Trophoblast cell (in vitro differentiated cells and primary cell): ENCODE results near the gene SS18L1.
"Not testable (repeated sequence)": the region's sequence is repeated elsewhere in the genome, so short reads cannot be mapped to it uniquely, and the experiment has no call there.

ENCODE experiments used
- DNase-seq, 2 donors: peaks; one replicate each; pipeline ENCODE4 v3.0.0-alpha.2; 2016
- H2AFZ ChIP-seq: 2 replicates; pipeline ENCODE4 v1.6.1; 2013; ENCODE audit warnings: low read length, moderate library complexity, mild to moderate bottlenecking; ENCODE audit not compliant: insufficient read depth, poor library complexity
- H2AK5ac ChIP-seq: 2 replicates; pipeline ENCODE4 v1.6.1; 2013; ENCODE audit warnings: mild to moderate bottlenecking, low read length
- H2BK120ac ChIP-seq: 2 replicates; pipeline ENCODE4 v1.6.1; 2013; ENCODE audit warnings: low read length, mild to moderate bottlenecking, moderate library complexity; ENCODE audit not compliant: insufficient read depth, poor library complexity
- H2BK12ac ChIP-seq: 2 replicates; pipeline ENCODE4 v1.6.1; 2013; ENCODE audit warnings: mild to moderate bottlenecking, low read length, moderate library complexity
- H2BK5ac ChIP-seq: 2 replicates; pipeline ENCODE4 v1.6.1; 2013; ENCODE audit warnings: low read length, low read depth, moderate library complexity, mild to moderate bottlenecking; ENCODE audit not compliant: poor library complexity
- H3K14ac ChIP-seq: 2 replicates; pipeline ENCODE4 v1.6.1; 2013; ENCODE audit warnings: mild to moderate bottlenecking, low read length
- H3K18ac ChIP-seq: 2 replicates; pipeline ENCODE4 v1.6.1; 2013; ENCODE audit warnings: mild to moderate bottlenecking, low read length
- H3K23ac ChIP-seq: 2 replicates; pipeline ENCODE4 v1.6.1; 2013; ENCODE audit warnings: low read length
- H3K27ac ChIP-seq: 2 replicates; pipeline ENCODE4 v1.5.1; 2013; ENCODE audit warnings: low read depth, mild to moderate bottlenecking, inconsistent platforms, low read length, moderate library complexity
- H3K27me3 ChIP-seq: 2 replicates; pipeline ENCODE4 v1.6.1; 2013; ENCODE audit warnings: inconsistent platforms, mild to moderate bottlenecking, low read length, moderate library complexity; ENCODE audit not compliant: insufficient read depth
- H3K36me3 ChIP-seq, 2 experiments: 1 replicate in 1 of 2; 2 replicates in 1 of 2; pipeline ENCODE4 v1.6.1; 2013; ENCODE audit warnings: low read length in 2 of 2, mild to moderate bottlenecking in 2 of 2, moderate library complexity in 1 of 2; ENCODE audit not compliant: insufficient read depth in 2 of 2, control insufficient read depth in 1 of 2
- H3K4ac ChIP-seq: 2 replicates; pipeline ENCODE4 v1.6.1; 2013; ENCODE audit warnings: low read depth, mild to moderate bottlenecking, low read length, moderate library complexity
- H3K4me1 ChIP-seq, 2 experiments: 1 replicate in 1 of 2; 2 replicates in 1 of 2; pipeline ENCODE4 v1.6.1; 2013; ENCODE audit warnings: low read length in 2 of 2, mild to moderate bottlenecking in 2 of 2, moderate library complexity in 1 of 2; ENCODE audit not compliant: insufficient read depth in 2 of 2, control insufficient read depth in 1 of 2
- H3K4me2 ChIP-seq: 2 replicates; pipeline ENCODE4 v1.6.1; 2013; ENCODE audit warnings: inconsistent platforms, mild to moderate bottlenecking, low read length, moderate library complexity
- H3K4me3 ChIP-seq: 2 replicates; pipeline ENCODE4 v1.5.1; 2013; ENCODE audit warnings: mild to moderate bottlenecking, low read depth, low read length, inconsistent platforms
- H3K79me1 ChIP-seq: one replicate; pipeline ENCODE4 v1.6.1; 2013; ENCODE audit warnings: low read length
- H3K79me2 ChIP-seq: 2 replicates; pipeline ENCODE4 v1.6.1; 2013; ENCODE audit warnings: low read length, mild to moderate bottlenecking; ENCODE audit not compliant: control insufficient read depth, insufficient read depth, poor library complexity
- H3K9ac ChIP-seq: 2 replicates; pipeline ENCODE4 v1.6.1; 2013; ENCODE audit warnings: mild to moderate bottlenecking, low read length
- H3K9me3 ChIP-seq: 2 replicates; pipeline ENCODE4 v1.6.1; 2013; ENCODE audit warnings: low read depth, mild to moderate bottlenecking, control low read depth, inconsistent platforms, low read length; ENCODE audit not compliant: insufficient read depth
- H4K12ac ChIP-seq: 2 replicates; pipeline ENCODE4 v1.6.1; 2013; ENCODE audit warnings: low read depth, mild to moderate bottlenecking, low read length, moderate library complexity
- H4K8ac ChIP-seq: 2 replicates; pipeline ENCODE4 v1.6.1; 2013; ENCODE audit warnings: low read depth, mild to moderate bottlenecking, low read length, moderate library complexity
- H4K91ac ChIP-seq: one replicate; pipeline ENCODE4 v1.6.1; 2013; ENCODE audit warnings: low read depth, mild to moderate bottlenecking, low read length, moderate library complexity
- WGBS: extraction: QIAGEN DNeasy Blood & Tissue Kit; methylation state at CpG from one replicate; pipeline ENCODE4 v1.1.7; 2013; ENCODE audit warnings: missing lambda C conversion rate; ENCODE audit not compliant: insufficient read length, insufficient coverage; ENCODE audit errors: extremely low coverage; 5-methylcytosine and 5-hydroxymethylcytosine counted together

Gene SS18L1

DNA sequence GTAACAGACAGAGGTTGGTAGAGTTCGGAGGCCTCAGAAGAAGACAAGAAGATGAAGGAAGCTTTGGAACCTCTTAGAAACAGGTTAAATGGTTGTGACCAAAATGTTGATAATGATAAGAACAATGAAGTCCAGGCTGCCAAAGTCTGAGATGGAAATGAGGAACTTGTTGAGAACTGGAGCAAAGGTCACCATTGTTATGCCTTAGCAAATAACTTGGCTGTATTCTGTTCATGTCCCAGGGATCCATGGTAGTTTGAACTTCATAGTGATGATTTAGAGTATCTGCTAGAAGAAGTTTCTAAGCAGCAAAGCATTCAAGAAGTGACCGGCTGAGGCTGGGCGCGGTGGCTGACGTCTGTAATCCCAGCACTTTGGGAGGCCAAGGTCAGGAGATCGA, 32.4 kb upstream of the SS18L1 start:
- H3K4me3 ChIP-seq: no peak overlapping the region
- no peak overlapping the region for H2BK5ac ChIP-seq
- no peak overlapping the region for H2AK5ac ChIP-seq
- H3K9ac ChIP-seq: no peak overlapping the region
- H3K4ac ChIP-seq: no peak overlapping the region
- H2AFZ ChIP-seq: no peak overlapping the region
- DNase-seq: no peak
- no peak overlapping the region for H2BK12ac ChIP-seq
- H4K12ac ChIP-seq: no peak overlapping the region
- WGBS: no CpG with 5 or more reads among the region's 6 CpGs
- no peak overlapping the region for H3K4me2 ChIP-seq
- H3K36me3 ChIP-seq: no peaks in the 10 kb centered on the region
- no peak overlapping the region for H3K23ac ChIP-seq
- H3K14ac ChIP-seq: no peak overlapping the region
- no peak overlapping the region for H3K18ac ChIP-seq
- H2BK120ac ChIP-seq: no peak overlapping the region
- peaks cover 22% of the 10 kb centered on the region for H3K9me3 ChIP-seq
- no peak overlapping the region for H4K91ac ChIP-seq
- no peaks in the 10 kb centered on the region for H3K79me1 ChIP-seq
- H3K27me3 ChIP-seq: no peaks in the 10 kb centered on the region
- no peak overlapping the region for H3K27ac ChIP-seq
- H3K79me2 ChIP-seq: no peaks in the 10 kb centered on the region
- H4K8ac ChIP-seq: no peak overlapping the region
- H3K4me1 ChIP-seq: no peaks in the 10 kb centered on the region

DNA sequence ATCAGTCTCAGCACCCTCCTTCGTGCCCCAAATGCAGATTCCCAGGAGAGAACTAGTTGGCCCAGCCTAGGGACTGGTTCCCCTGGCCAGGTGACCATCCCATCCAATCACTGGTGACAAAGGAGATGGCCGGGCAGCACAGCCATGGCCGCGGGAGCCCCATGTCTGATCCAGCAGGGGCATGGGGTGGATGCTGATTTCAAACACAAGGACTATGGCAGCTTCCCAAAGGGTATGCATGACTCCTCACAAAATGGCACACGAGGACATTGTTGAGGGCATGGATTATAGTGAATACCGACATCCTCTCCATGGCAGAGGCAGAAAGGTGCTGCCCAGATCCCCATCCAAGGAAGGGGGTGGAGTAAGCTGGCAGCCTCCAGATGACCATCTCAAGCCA, 31.2 kb upstream of the SS18L1 start:
- Histone ChIP-seq H2BK12ac (no peak overlapping the region), H3K9me3 (peaks cover 16% of the 10 kb centered on the region), H2AFZ (no peak overlapping the region), H3K4me1 (no peaks in the 10 kb centered on the region), H3K27ac (no peak overlapping the region), H3K36me3 (no peaks in the 10 kb centered on the region), H3K23ac (no peak overlapping the region), H3K4ac (no peak overlapping the region), H3K79me1 (no peaks in the 10 kb centered on the region), H3K27me3 (no peaks in the 10 kb centered on the region), H2BK5ac (no peak overlapping the region), H3K14ac (no peak overlapping the region), H2BK120ac (no peak overlapping the region), H3K9ac (no peak overlapping the region), H3K18ac (no peak overlapping the region), H3K4me3 (no peak overlapping the region), H3K79me2 (no peaks in the 10 kb centered on the region), H4K12ac (no peak overlapping the region), H4K91ac (no peak overlapping the region), H4K8ac (no peak overlapping the region), H2AK5ac (no peak overlapping the region), H3K4me2 (no peak overlapping the region)
- DNase-seq: no peak
- no CpG with 5 or more reads among the region's 6 CpGs for WGBS

- Histone ChIP-seq H2AK5ac (no peak overlapping the region), H3K23ac (no peak overlapping the region), H4K91ac (no peak overlapping the region), H3K4ac (no peak overlapping the region), H2BK120ac (no peak overlapping the region), H3K79me2 (no peaks in the 10 kb centered on the region), H3K4me3 (no peak overlapping the region), H3K36me3 (no peaks in the 10 kb centered on the region), H3K14ac (no peak overlapping the region), H3K27me3 (no peaks in the 10 kb centered on the region), H3K4me1 (no peaks in the 10 kb centered on the region), H3K79me1 (no peaks in the 10 kb centered on the region), H2BK5ac (no peak overlapping the region), H3K9ac (no peak overlapping the region), H3K18ac (no peak overlapping the region), H2AFZ (no peak overlapping the region), H3K9me3 (peaks cover 10% of the 10 kb centered on the region), H4K12ac (no peak overlapping the region), H2BK12ac (no peak overlapping the region), H4K8ac (no peak overlapping the region), H3K27ac (no peak overlapping the region), H3K4me2 (no peak overlapping the region)
- WGBS: no CpG with 5 or more reads among the region's 8 CpGs
- DNase-seq: no peak
Observed at GRCh38 chr20:62114894-62115293, 28.7 kb upstream of the SS18L1 start.

GRCh38 chr20:62115800-62116407, 27.7 kb upstream of the SS18L1 start:
- H2BK5ac ChIP-seq, H3K4me1 ChIP-seq, H2BK120ac ChIP-seq, DNase-seq, H3K14ac ChIP-seq, H3K9me3 ChIP-seq, H3K4me2 ChIP-seq, H4K12ac ChIP-seq, H3K23ac ChIP-seq, H3K79me2 ChIP-seq, H3K4ac ChIP-seq, H3K27ac ChIP-seq, H3K9ac ChIP-seq, H3K4me3 ChIP-seq, H3K79me1 ChIP-seq, H2AFZ ChIP-seq, H4K91ac ChIP-seq, H3K27me3 ChIP-seq, H2AK5ac ChIP-seq, H2BK12ac ChIP-seq, H3K36me3 ChIP-seq, H4K8ac ChIP-seq, H3K18ac ChIP-seq: not testable (repeated sequence)
- WGBS: no CpG with 5 or more reads among the region's 7 CpGs
